GM19324 (cell line): ENCODE results near the gene ARHGAP31.
"Not testable (repeated sequence)": the region's sequence is repeated elsewhere in the genome, so short reads cannot be mapped to it uniquely, and the experiment has no call there.

Experiments
- ATAC-seq: cut with Tn5 transposase; IDR thresholded peaks from one replicate; pipeline ENCODE4 v1.9.1; 2021; ENCODE audit warnings: mild to moderate bottlenecking, moderate library complexity; ENCODE audit not compliant: unreplicated experiment, low FRiP score

The ARHGAP31 gene

DNA sequence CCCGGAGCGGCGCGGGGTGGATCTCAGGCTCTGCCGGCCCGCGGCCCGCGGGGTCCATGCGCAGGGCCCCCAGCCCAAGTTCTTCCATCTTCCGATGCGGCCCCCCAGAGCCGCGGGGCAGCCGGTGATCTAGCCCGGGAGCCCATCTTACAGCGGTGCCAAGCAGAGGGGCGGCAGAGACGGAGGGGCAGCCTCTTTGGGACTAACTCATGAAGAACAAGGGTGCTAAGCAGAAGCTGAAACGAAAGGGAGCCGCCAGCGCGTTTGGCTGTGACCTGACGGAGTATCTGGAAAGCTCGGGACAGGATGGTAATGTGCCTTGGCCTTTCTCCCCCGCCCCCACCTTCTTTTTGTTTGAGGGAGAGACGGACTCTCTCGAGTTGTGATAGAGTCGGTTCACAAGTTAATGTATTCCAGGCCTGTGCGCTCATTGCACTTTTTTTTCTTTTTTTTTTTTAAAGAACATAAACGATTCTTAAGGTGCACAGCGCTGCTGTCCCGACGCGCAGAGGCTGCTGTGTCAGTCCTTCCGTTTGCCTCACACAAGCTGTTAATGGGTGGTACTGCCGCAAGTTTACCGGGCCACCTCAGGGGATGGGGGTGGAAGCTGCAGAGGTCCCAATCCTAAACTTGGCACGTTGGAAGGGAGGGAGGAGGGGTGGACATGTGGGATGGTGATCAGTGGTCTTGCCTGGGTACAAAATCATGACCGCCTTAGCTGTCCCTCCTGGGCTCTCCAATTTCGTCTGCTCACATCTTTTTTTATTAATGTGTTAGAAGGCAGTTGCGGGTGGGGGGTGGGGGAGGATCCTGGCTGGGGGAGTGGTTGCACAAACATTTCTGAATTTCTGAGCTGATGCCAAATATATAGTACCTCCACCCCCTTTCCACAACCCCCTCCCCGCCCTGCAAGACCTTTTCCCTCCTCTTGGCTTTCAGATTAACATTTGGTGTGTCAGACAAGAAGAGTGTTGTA lies 801 bp downstream of the ARHGAP31 start:
- ATAC-seq: peak; percentile 27

DNA sequence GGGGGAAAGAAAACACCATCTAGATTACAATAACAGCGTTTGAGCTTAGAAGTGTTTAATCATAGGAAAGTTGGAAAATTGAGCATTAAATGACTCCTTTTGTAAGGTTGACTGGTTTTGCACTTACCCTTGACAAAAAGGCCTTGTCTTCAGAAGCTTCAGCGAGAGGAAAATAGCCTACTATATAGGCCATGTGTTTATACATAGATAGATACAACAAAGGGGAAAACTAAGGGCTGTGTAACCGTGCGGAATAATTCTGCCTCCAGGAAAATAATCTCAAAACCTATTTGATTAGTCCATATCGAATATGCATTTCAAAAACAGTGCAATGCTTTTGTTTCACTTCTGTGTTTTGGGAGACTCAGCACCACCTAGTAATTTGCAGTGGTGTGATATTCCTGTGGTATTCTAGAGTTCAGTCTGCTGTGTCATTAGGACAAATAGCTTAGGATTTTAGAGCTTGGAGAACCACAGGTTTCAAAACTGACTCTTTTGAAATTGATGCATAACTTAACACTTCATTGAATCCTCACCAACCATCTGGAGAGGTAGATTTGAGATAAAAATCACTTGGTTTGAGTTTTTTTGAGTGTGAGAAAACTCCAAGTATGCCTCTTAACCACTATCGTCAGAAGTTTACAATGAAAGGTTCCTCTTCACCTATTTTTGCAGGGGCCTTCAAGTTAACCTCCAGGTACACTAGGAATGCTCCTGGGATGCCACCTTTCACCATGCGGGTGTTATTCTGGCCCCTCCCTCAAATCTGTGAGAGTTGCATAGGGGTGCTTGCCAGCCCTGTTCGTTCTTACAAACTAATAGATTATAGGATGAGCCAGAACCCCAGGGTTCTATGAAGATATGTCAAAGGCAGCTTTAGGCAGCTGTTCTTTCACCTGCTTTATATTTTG lies 1.9 kb downstream of the ARHGAP31 start:
- ATAC-seq: no peak

DNA sequence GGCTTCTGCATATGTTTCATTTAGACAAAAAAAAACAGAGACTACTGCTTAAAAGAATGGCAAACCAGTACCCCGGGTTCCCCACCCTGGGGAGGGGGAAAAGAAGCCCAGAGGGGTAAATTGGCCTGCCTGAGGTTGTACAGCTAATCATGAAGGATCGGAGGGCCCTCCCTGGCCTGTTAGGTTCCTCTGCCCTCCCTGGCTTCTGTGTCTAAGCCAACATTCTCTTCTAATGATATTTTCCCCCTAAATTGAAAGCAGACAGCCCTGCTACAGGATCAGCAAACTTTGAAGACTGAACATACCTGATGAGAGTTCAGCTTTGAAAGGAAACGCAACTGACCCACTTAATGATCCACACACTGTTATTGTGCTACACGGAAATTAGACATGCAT lies 2.5 kb downstream of the ARHGAP31 start:
- ATAC-seq: no peak

DNA sequence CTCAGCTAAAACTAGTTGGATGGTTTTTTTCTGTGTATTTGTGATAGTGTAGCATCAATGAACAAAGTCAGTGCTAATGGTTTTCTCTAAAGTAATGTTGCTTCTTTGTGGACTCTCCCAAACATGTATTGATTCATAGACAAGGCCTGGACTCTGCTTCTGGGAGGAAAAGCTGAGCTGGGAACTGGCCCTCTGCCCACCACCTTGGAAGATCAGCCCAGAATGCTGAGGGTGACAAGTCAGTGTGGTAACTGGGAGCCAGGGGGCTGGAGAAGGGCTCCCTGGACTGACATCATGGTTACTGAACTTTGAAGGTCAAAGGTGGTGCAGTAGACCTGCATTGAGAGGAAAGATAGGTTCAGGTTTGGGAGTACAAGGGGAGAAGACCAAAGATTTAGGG lies 3.0 kb downstream of the ARHGAP31 start:
- no peak for ATAC-seq

DNA sequence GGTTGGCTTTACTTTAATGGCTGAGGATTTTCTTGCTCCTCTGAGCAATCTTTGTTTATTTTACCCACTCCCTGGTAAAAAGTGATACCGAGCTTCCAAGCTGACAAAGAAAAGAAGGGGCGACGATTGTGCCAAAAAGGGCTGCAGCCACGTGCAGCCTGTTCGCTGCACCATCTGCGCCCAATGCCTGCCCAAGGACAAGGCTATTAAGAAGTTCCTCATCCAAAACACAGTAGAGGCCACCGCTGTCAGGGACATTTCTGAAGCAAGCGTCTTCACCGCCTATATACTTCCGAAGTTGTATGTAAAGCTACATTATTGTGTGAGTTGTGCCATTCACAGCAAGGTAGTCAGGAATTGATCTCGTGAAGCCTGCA lies 4.4 kb downstream of the ARHGAP31 start:
- ATAC-seq: no peak

DNA sequence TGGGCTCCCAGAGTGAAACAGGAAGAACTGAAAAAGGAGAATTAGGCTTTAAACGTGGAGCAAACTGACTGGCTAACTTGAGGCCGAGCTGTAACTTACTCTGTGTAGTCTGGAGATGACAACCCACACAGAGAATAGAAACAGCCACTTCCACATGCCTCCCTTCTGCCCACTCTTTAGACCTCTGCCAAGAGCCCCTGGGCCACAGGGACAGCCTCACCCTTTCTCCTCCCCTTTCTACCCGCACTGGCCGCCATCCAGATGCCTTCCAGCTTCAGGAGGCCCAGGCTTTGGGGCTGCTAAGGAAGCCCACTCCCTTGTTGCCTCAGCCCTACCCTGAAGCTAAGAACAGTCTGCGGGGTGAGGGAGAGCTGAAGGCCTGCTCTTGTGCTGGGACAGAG lies 6.8 kb downstream of the ARHGAP31 start:
- ATAC-seq: no peak

DNA sequence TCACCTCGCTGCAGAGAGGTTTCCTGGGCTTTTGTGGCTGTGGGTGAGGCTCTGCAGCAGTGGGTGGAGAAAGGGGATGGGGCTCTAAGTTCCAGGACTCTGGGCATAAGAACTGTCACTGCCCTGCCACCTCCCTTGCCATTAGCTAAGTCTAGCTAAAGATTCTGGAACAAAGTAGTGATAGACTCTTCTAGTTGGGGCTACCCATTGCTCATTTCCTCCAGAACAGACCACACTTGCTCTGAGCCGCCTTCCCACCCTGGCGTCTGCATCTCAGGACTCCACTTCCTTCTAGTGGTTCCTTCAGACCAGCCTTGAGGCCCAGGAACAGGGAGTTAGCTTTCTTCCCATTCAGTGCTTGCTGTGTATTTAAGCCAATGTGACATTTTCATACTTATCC lies 7.5 kb downstream of the ARHGAP31 start:
- ATAC-seq: no peak

DNA sequence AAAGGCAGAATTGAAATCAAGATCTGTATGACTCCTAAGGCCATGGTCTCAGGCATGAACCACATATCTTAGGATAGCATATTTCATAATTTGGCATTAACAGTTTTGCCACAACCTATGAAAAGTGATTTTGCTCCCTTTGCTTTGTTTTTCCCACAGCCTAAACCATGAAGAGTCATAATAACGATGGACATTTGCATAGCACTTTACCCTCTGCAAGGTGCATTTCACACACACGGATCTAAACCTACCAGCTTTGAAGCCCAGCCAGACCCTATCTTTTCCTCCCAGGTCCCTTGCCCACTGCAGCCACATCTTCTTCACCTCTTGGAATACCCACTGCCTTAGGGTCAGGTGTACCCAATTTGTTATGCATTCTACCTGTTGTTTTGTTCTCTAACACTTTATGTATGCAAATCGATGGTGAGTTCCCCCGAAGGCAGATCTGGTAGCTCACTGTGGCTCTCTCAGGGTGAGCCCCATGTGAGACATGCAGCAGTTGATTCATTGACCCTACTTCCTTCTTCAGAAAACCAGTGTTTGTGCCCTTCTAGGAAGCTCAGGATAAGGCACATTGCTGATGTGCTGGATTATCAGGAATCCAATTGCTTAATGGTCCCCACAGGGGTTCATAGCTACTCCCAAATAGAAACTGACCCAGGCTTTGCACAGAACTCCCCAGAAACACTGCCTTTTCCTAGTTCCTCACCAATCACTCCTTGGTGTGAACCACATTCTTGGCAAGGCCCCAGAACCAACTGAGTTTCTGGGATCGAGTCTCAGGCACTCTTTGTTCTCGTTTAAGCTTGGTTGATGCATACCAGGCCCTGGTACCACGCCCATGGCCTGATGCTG lies 8.7 kb downstream of the ARHGAP31 start:
- ATAC-seq: peak; percentile 69

DNA sequence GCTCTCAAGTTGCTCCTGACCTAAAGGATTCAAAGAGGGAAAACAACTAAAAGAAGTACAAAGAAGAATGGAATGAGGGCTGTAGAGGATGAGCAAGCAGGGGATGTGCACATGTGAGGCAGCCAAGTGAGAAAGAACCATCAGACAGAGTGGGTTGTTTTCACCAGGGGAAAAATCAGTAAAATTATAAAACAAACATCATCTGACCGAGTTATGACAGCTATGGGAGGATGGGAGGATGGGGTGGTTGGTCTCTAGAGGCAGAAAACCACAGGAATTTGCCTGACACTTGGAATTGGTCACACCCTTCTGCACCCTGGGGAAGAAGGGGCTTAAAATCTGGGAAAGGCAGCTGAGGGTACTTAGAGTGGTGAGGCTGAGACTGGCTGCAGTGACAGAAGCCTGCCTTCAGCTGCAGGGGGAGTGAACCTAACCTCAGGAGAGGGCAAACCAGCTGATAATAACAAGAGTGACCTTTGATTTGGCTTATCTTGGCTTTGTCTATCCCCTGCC lies 10.1 kb downstream of the ARHGAP31 start:
- no peak for ATAC-seq

DNA sequence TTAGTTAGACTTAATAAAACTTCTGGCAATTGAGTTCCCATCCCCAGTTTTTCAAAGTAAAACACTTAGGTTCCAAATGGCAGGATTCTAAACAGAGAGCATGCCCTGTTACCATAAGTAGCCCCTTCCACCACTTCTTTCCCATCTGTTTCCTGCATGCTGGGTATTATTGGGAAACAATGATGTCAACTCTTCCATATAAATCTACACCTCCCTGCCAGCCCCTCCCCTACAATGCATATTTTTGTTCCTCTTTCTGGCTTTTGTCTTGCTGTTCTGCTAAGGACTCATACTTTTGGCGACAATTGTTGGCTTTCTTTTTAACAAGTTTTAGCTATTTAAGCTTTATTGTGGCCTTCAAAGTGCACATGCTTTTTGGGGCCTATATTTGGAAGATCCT lies 11.1 kb downstream of the ARHGAP31 start:
- ATAC-seq: no peak

DNA sequence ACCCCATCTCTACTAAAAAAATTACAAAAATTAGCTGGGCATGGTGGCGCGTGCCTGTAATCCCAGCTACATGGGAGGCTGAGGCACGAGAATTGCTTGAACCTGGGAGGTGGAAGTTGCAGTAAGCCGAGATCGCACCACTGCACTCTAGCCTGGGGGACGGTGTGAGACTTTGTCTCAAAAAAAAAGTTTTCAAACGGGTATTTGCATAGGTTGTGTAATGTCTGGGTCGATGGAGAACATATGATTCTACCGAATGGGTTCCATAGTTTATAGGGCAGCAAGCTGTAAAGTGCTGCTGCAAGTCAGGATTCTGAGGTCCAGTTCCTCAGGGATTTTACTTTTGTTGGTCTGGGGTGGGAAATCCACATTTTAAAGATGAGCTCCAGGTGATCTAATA lies 12.2 kb downstream of the ARHGAP31 start:
- ATAC-seq: not testable (repeated sequence)

DNA sequence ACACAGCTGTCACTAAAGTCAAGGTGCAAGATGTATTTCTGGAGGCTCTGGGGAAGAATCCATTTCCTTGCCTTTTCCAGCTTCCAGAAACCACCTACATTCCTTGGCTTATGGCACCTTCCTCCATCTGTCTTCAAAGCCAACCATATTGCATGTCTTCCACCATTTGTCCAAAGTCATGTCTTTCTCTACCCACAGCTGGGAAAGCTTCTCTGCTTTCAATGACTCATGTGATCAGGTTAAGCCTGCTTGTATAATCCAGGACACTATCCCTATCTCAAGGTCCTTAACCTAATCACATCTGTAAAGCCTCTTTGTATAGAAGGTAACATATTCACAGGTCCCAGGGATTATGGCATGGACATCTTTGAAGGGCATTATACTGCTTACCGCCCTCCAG lies 14.2 kb downstream of the ARHGAP31 start:
- ATAC-seq: no peak

DNA sequence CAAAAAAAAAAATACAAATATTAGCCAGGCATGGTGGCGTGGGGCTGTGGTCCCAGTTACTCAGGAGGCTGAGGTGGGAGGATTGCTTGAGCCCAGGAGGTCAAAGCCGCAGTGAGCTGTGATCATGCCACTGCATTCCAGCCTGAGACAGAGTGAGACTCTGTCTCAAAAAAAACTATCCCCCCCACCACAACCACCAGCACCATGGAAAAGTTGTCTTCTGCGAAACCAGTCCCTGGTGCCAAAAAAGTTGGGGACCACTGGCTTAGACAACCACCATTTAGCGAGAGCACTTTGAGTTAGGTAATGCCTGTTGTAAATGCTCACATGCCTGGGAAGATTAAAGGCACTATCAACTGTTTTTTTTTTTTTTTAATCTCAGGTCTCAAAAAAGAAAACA lies 15.4 kb downstream of the ARHGAP31 start:
- ATAC-seq: no peak

DNA sequence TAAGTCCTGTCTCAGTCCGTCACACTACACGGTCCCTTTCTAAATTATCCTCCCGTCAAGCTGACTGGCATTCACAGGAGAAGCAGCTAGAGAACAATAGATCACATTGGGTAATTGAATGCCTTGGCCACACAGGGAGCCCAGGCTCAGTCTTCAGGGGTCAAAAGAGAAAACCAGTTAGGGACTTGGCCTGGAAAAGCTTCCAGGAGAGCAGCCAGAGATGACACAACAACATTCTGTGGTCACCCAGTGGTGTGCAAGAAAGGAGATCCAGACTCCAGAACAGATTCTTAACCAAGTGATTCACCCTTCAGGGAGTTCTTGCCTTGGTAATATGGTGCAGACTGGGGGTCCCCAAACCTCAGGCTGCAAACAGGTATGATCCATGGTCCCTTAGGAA lies 15.9 kb downstream of the ARHGAP31 start:
- ATAC-seq: no peak

DNA sequence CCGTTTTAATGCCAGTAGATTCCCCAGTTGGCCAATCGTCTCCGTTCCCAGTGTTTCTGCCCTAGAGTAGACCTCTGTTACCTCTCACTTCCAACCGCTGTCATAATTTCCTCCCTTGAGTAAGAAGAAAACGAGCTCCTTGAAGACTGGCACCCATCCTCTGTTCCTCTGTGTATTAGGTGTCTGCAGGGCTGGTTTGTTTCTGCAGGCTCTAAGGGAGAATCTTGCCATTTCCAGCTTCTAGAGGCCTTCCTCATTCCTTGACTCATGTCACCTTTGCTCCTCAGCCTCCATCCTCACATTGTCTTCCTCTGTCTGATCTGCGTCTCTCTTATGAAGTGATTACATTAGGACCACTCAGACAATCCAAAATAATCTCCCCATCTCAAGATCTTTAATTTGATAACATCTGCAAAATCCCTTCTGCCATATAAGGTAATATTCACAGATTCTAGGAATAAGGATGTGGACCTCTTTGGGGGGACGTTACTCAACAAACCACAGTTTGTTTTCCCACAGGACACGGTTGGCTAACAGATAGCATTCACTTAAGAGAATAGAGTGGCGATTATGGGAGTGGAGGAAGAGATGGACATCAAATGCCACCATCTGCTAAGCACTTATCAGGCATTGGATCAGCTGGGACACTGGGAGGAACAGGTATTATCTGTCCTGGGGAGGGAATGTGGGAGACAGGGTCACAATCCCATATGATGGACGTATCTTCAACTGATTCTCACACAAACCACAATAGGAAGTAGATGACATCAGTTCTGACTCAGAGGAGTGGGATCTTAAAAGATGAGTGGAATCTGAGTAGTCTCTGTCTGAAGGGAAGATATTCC lies 17.1 kb downstream of the ARHGAP31 start:
- no peak for ATAC-seq

DNA sequence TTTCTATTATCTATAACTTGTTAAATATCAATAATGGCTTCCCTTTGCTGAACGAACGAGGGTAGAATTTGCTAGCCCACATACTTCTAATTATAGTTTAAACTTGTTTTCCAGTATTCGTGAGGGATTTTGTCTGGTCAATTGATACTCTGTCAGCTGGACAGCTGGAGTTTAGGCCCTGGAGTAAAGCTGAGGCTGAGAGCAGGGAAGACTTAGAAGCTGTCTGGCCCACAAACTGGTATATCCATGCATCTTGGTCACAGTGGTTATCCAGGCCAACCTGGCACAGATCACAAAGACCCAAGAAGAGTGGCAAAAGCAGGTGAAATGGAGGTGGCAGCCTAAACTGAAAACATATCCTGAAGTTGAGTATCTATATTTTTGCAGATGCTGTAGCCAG lies 19.3 kb downstream of the ARHGAP31 start:
- ATAC-seq: no peak

DNA sequence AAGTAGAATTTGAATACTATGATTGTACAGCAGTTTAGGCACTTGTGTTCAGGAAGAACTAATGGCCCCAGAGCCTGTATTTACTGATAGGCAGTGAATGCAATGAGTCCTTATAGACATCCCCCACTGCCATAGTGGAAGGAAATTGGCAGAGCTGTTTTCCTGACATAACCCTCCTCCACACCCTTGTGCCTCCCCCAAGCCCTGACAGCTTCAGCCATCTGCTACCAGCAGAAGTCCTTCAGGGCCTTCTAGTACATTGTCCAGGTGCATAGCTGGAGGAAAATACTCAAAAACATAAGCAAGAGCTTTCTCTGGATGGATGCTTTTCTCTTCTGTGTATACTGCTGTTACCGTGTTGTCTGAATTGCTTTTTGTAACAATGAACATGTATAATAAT lies 20.6 kb downstream of the ARHGAP31 start:
- ATAC-seq: no peak

DNA sequence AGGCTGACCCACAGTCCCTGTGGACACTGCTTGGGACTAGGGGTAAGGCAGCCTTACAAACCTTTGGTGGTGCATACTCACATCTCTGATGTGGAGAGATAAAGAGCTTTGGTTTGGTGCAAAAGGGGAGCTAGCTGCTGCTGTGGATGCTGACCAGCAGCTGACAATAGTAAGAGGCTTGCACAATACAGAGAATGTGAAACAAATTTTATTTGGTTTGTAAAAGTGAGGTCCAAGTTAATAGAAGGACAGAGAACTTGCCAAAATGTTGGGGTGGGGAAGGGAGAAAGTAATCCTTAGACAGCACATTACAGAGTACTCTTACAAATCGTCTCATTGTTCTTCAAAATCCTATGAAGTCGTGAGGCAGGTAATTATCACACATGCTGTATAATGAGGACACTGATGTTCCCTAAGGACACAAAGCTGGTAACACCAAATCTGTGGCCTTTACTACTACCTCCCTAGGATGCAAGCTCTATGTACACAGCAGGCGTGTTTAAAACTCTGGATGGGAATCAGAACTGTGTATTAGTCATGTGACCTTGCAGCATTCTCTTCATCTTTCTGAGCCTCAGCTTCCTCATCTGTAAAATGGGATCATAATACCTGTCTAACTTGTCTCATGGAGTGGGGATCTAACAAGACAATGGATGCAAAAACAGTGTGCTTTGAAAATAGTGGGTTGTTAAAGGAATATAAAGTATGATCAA lies 21.6 kb downstream of the ARHGAP31 start:
- ATAC-seq: no peak

DNA sequence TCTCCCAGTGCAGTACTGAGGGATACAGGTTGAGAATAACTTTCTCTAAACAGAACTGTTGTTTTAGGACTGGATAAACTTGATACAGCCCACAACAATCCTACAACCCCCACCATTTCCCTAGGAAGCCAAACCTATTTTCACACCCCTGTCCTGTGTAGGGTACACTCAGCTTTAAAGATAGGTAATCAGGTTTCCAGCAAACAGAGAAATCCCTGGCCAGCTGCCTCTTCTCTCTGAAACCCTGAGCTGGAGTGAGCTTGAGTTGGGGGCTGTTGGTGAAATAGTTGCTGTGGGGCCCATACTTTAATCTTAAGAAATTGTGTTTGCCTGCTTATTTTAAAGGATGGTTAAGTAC lies 22.1 kb downstream of the ARHGAP31 start:
- no peak for ATAC-seq
